ENCODE results near the gene SLC49A3. TPM values are rescaled to one million over a fixed set of nuclear protein-coding genes. Genes with fewer than 3 reads are reported as not detected.

SLC49A3 gene
- total and polyA plus RNA-seq, 2 experiments from 2014 or later, result 1.9 to 2.3 TPM

GRCh38 chr4:717601-718320 lies 28.8 kb upstream of the SLC49A3 start:
- H3K27me3 ChIP-seq, result no peaks in the 10 kb centered on the region
- H3K4me3 ChIP-seq, result no peak overlapping the region
- peak overlapping the region; percentile 62 for H3K27ac ChIP-seq
- no peaks in the 10 kb centered on the region for H3K4me1 ChIP-seq (ENCODE audit: low read depth)
- no peak for TF ChIP-seq CTCF (IDR thresholded peaks at IDR 0.05; ENCODE audit: low read depth, low read length)
- no peaks in the 10 kb centered on the region for H3K9me3 ChIP-seq (ENCODE audit: low read depth)
- DNase-seq (ENCODE audit: low read depth in 1 of 2, low spot score in 1 of 2), result no peak
- H3K36me3 ChIP-seq, result no peaks in the 10 kb centered on the region

DNA sequence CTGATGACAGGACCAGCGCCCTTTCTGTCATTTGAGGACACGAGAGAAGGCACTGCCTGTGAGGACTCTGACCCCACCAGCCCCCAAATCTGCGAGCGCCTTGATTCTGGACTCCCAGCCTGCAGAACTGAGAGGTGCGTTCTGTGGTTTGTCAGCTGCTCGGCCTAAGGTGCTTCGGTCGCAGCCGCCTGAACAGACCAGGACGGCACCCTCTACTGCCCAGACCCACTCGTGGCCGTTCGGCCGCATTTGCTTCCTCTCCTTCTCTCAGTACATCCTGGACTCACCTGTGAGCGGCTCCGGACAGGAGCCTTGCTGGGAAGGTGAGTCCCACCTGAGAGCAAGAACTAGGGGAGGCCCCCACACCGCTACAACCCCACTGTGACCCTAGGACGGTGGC lies 25.1 kb upstream of the SLC49A3 start:
- TF ChIP-seq CTCF (IDR thresholded peaks at IDR 0.05; ENCODE audit: low read depth, low read length), result no peak
- H3K4me3 ChIP-seq, result no peak overlapping the region
- no peaks in the 10 kb centered on the region for H3K36me3 ChIP-seq
- H3K4me1 ChIP-seq (ENCODE audit: low read depth), result no peaks in the 10 kb centered on the region
- no peaks in the 10 kb centered on the region for H3K9me3 ChIP-seq (ENCODE audit: low read depth)
- no peaks in the 10 kb centered on the region for H3K27me3 ChIP-seq
- no peak for DNase-seq (ENCODE audit: low read depth in 1 of 2, low spot score in 1 of 2)
- H3K27ac ChIP-seq, result no peak overlapping the region

GRCh38 chr4:712916-713632 lies 24.1 kb upstream of the SLC49A3 start:
- no peak for TF ChIP-seq CTCF (IDR thresholded peaks at IDR 0.05; ENCODE audit: low read depth, low read length)
- H3K4me1 ChIP-seq (ENCODE audit: low read depth), result no peaks in the 10 kb centered on the region

DNA sequence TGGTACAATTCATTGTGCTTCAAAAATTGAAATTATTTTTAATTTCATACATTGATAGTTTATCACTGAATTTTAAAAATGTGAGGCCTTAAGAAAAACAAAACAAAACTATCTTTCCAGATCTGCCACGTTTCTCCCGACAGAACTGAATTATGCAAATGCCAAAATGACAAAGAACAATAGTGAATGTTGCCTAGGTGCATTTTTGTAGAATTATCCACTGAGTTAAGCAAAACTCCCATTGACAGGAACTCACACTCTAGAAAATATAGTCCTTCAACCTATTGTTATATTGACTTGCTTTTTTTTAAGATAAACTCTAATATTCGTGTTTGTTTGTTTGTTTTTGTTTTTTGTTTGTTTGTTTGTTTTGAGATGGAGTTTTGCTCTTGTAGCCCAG lies 23.1 kb upstream of the SLC49A3 start:
- no peaks in the 10 kb centered on the region for H3K36me3 ChIP-seq
- no peaks in the 10 kb centered on the region for H3K9me3 ChIP-seq (ENCODE audit: low read depth)
- H3K27me3 ChIP-seq, result no peaks in the 10 kb centered on the region
- no peak overlapping the region for H3K27ac ChIP-seq
- no peak overlapping the region for H3K4me3 ChIP-seq
- H3K4me1 ChIP-seq (ENCODE audit: low read depth), result peaks cover 5% of the 10 kb centered on the region
- no peak for TF ChIP-seq CTCF (IDR thresholded peaks at IDR 0.05; ENCODE audit: low read depth, low read length)
- DNase-seq (ENCODE audit: low read depth in 1 of 2, low spot score in 1 of 2), result no peak

More at GRCh38 chr4:712916-713632, 24.1 kb upstream of the SLC49A3 start:
- Histone ChIP-seq H3K9me3 (ENCODE audit: low read depth) (no peaks in the 10 kb centered on the region), H3K27me3 (no peaks in the 10 kb centered on the region), H3K4me3 (no peak overlapping the region), H3K36me3 (no peaks in the 10 kb centered on the region), H3K27ac (no peak overlapping the region)
- no peak for DNase-seq (ENCODE audit: low read depth in 1 of 2, low spot score in 1 of 2)

GRCh38 chr4:710916-711315 lies 22.0 kb upstream of the SLC49A3 start:
- Histone ChIP-seq H3K4me3 (no peak overlapping the region), H3K27ac (no peak overlapping the region), H3K4me1 (ENCODE audit: low read depth) (peaks cover 5% of the 10 kb centered on the region), H3K27me3 (no peaks in the 10 kb centered on the region), H3K36me3 (no peaks in the 10 kb centered on the region), H3K9me3 (ENCODE audit: low read depth) (no peaks in the 10 kb centered on the region)
- TF ChIP-seq CTCF (IDR thresholded peaks at IDR 0.05; ENCODE audit: low read depth, low read length), result no peak
- DNase-seq (ENCODE audit: low read depth in 1 of 2, low spot score in 1 of 2), result no peak
